GM18498 (cell line): Measurements from ENCODE around the gene ULK4.

ENCODE experiments used
- ATAC-seq: cut with Tn5 transposase; IDR thresholded peaks from one replicate; pipeline ENCODE4 v1.9.1; 2021; ENCODE audit warnings: mild to moderate bottlenecking, moderate library complexity; ENCODE audit not compliant: unreplicated experiment

ULK4 gene

DNA sequence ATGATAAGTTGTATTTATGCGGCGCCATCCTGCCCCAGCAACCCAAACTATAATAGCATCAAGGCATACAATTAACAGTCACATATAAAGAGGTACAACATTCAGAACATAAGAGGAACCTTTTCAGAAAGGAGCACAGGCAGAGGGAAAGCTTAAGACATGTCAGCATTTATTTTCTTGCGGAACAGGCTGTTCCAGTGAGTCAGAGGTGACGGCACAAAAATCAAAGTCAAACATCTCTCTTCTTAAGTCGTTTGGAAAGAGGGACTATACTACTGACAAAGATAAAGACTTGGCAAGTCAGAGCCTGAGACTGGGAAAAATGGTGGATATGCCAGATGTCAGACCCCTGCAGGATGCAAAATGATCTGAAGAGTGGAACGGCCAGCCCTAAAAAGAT lies 634.2 kb downstream of the ULK4 start:
- no peak for ATAC-seq

DNA sequence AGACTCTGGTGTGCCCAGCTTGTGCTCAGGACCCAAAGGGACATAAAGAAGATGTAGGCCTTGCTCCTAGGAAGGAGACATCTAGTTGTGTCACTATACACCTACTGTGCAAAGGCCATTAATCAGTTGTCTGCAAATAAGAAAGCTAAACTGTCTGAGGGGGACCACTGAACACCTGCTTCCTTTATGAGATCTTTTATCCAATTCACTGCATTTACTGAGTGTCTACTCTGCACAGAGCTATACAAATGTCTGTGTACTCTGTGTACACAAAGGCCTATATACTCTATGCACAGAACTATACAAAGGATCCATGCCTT lies 637.8 kb downstream of the ULK4 start:
- ATAC-seq: no peak

GRCh38 chr3:41323467-41324155 lies 638.3 kb downstream of the ULK4 start:
- ATAC-seq: no peak

DNA sequence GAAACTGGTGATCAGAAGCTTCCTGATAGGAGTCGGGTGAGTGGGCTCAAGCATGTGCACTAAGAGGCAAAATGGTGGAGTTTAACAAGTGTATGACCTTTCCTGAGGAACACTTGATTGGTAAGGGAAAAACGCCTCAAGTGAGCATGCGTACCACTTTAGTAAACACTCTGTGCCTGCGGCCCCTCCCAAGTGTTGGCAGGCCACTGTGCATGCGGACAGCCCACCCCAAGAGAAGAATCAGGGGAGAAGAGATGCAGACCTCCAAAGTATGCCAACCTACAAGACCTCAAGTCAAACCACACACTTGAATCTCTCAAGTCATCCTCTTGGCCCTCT lies 640.3 kb downstream of the ULK4 start:
- no peak for ATAC-seq

- no peak for ATAC-seq
Measured at GRCh38 chr3:41320953-41321641, 640.8 kb downstream of the ULK4 start.

- ATAC-seq: no peak
Measured at GRCh38 chr3:41318520-41318919, 643.4 kb downstream of the ULK4 start.

- ATAC-seq: no peak
Measured at GRCh38 chr3:41317718-41318117, 644.2 kb downstream of the ULK4 start.

DNA sequence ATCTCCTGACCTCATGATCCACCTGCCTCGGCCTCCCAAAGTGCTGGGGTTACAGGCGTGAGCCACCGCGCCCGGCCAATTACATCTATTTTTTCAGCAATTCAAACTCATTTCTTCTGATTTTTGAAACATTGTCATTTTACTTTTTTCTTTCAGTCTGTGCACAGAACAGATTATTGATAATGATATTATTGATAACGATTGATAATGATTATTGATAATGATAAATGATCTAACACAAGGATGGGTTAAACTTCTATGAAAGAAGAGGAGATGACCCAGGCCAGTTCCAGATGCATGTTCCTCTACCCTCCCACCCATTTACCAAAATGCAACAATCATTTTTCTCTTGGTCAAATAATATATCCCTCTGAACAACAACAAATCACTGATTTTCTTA lies 644.6 kb downstream of the ULK4 start:
- no peak for ATAC-seq

- no peak for ATAC-seq
Measured at GRCh38 chr3:41315126-41315525, 646.8 kb downstream of the ULK4 start.

GRCh38 chr3:41308119-41308518 lies 653.8 kb downstream of the ULK4 start:
- no peak for ATAC-seq

- ATAC-seq: no peak
Measured at GRCh38 chr3:41307065-41307464, 654.8 kb downstream of the ULK4 start.

- ATAC-seq: no peak
Measured at GRCh38 chr3:41304593-41304992, 657.3 kb downstream of the ULK4 start.

DNA sequence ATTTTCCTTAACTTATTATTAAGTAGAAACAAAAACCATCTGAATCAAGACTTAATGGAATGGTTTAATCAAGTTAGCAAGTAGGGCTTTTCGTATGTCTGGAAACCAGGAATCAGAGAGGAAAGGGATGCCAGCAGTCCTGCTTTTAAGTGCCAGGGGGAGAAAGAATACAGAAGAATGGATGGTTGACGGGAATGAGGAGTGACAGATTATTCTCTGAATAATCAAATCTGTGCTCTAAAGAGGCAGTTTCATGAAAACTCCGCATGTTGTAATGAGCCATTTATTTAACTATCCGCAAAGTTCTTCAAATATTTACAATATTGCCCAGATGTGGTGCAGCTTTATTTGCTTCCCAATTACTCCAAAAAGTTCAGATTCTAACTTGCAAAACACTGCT lies 659.6 kb downstream of the ULK4 start:
- no peak for ATAC-seq

DNA sequence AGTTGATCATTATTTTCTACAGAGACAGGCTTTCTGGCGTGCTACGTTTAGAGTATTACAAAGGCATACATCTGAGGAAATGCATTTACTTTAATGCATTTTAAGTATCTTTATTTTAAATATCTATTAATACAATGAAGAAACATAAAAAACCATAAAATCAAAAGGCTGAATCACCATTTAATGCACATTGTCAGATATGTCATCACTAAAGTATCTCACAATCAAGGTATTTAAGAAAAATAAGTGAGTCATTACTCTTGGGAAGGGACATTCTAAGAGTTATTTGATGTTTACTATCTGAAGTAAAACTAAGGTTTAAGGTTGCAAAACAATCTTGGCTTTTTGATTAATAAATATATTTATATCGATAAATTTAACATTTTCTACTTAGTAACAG lies 660.4 kb downstream of the ULK4 start:
- ATAC-seq: no peak

- ATAC-seq: no peak
Measured at GRCh38 chr3:41299036-41299435, 662.9 kb downstream of the ULK4 start.

DNA sequence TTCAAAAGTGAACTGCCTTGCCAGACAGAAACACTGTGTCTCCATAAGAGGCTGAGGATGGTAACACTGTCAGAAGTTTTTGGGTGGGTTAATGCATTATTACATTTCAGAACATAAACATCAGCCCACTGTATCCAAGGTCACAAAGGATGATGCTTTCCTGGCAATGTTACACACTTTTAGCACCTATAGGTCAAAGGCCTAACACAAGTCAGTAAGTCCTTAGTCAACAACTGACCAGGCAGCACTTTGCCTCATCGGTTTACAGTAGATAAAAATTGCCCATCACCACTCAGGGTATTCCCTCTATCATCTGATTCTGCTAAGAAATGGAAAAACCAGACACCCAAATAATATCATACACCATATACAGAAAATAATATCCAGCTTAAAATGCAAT lies 664.2 kb downstream of the ULK4 start:
- ATAC-seq: no peak

DNA sequence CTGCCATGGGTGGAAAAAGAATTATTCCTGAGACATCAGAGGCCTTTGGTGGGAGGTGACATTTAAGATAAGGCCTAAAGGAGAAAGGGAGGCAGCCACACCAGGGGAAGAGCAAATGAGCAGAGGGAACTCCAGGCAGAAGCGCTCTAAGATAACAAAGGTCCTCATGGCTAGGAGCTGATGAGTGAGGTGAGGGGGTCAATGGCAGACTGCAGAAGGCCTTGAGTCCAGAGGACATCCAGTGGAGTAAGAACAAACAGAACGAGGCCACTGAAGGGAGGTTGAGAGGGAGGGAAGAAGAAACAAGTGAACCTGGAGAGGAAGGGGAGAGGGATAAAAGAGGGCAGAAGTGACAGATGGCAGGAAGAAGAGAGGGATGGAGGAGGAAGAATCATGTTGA lies 665.3 kb downstream of the ULK4 start:
- ATAC-seq: no peak

- no peak for ATAC-seq
Measured at GRCh38 chr3:41295740-41296139, 666.2 kb downstream of the ULK4 start.

- no peak for ATAC-seq
Measured at GRCh38 chr3:41293169-41293681, 668.7 kb downstream of the ULK4 start.

- no peak for ATAC-seq
Measured at GRCh38 chr3:41290736-41291135, 671.2 kb downstream of the ULK4 start.

GRCh38 chr3:41290306-41290705 lies 671.6 kb downstream of the ULK4 start:
- no peak for ATAC-seq

- no peak for ATAC-seq
Measured at GRCh38 chr3:41288785-41289184, 673.1 kb downstream of the ULK4 start.

DNA sequence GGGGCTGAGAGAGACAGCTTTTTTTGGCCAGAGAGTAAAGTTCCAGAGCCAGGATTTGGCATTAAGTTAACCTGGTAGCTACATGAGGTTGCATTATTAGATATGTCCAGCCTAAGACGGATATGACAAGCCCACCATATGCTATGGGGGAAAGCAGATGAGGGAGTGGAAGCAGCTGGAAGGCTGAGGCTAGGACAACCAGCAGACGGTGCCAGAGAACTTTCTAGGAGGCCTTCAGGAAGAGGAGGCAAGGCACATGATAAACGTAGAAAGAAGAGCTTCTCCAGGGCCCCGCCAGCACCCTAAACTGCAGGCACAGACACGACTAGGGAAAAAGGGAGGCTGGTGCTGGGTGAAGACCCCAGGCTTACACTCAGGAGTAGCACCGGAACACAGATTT lies 675.6 kb downstream of the ULK4 start:
- ATAC-seq: no peak
